Measurements from ENCODE around the gene POLR3K.

DNA sequence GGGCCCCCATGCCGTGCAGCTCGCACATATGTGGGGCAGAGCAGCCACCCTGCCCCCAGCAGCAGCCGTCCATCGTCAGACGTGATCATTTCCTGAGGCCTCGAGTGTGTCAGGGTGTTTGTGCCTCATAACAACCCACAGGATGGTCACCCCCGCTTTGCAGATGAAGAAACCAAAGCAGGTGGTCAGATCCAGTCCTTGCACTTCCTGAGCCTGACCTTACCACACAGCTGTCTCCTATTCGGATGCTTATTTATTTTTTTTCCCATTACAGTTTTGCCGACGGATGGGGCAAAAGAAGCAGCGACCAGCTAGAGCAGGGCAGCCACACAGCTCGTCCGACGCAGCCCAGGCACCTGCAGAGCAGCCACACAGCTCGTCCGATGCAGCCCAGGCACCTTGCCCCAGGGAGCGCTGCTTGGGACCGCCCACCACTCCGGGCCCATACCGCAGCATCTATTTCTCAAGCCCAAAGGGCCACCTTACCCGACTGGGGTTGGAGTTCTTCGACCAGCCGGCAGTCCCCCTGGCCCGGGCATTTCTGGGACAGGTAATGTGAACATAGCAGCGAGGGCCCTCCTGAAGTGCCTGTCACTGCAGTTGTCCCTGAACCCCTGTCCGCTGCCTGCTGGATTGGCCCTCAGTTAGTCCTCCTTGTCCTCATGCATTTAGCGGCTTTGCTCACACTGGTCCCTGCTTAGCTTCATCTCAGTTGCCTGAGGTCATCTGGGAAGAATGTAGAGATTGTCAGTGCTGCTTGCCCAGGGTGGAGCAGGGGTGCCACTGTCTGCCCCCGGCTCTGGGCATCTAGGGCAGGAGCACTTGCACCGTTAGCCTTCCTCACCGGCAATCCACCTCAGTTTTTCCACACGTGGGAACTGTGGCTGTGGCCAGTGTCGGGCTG is 26.0 kb upstream of the POLR3K start:
- TF ChIP-seq, protein P1, sequence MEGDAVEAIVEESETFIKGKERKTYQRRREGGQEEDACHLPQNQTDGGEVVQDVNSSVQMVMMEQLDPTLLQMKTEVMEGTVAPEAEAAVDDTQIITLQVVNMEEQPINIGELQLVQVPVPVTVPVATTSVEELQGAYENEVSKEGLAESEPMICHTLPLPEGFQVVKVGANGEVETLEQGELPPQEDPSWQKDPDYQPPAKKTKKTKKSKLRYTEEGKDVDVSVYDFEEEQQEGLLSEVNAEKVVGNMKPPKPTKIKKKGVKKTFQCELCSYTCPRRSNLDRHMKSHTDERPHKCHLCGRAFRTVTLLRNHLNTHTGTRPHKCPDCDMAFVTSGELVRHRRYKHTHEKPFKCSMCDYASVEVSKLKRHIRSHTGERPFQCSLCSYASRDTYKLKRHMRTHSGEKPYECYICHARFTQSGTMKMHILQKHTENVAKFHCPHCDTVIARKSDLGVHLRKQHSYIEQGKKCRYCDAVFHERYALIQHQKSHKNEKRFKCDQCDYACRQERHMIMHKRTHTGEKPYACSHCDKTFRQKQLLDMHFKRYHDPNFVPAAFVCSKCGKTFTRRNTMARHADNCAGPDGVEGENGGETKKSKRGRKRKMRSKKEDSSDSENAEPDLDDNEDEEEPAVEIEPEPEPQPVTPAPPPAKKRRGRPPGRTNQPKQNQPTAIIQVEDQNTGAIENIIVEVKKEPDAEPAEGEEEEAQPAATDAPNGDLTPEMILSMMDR (IDR thresholded peaks at IDR 0.05), result no peak
- TF ChIP-seq POLR2A (IDR thresholded peaks at IDR 0.05) (no peak), EP300 (IDR thresholded peaks at IDR 0.05) (no peak)

Data from suprapubic skin (tissue), 3 donors.